Activated T-helper 2 cell treated with anti-CD3 and anti-CD28 coated beads, Interferon-gamma antibody, Interleukin-2, Interleukin-4, amounts not matched to agents 10 μg/mL and 5 μg/mL and 100 μg/mL, durations not matched to agents 14 hours and 24 hours and 36 hours (primary cell): ENCODE data around the gene APH1A. TPM values are rescaled to one million over a fixed set of nuclear protein-coding genes. Genes with fewer than 3 reads are reported as not detected.
"Not testable (repeated sequence)": the region's sequence is repeated elsewhere in the genome, so short reads cannot be mapped to it uniquely, and the experiment has no call there.

ENCODE experiments used
- DNase-seq: peaks from one replicate; pipeline ENCODE4 v3.0.0; 2021; ENCODE audit warnings: low spot score
- H3K27ac Mint-ChIP-seq: one replicate; pipeline ENCODE4 v1.8.0; 2021; ENCODE audit warnings: mixed read lengths
- H3K27me3 Mint-ChIP-seq: one replicate; pipeline ENCODE4 v1.8.0; 2021; ENCODE audit warnings: low read depth, mixed read lengths
- H3K36me3 Mint-ChIP-seq: one replicate; pipeline ENCODE4 v1.8.0; 2021; ENCODE audit warnings: low read depth, mixed read lengths
- H3K4me1 Mint-ChIP-seq: one replicate; pipeline ENCODE4 v1.8.0; 2021; ENCODE audit warnings: low read depth, mixed read lengths
- H3K4me3 Mint-ChIP-seq: one replicate; pipeline ENCODE4 v1.8.0; 2021; ENCODE audit warnings: low read depth, mild to moderate bottlenecking, moderate library complexity, mixed read lengths
- H3K9me3 Mint-ChIP-seq: one replicate; pipeline ENCODE4 v1.8.0; 2021; ENCODE audit warnings: mixed read lengths
- intact Hi-C: fragments of 100-400 bp; cut with micrococcal nuclease; formaldehyde crosslinking; loops from one replicate; pipeline ENCODE4 v1.15.1; 2023
- total RNA-seq: library from RNA; stranded (reverse); gene quantifications from 2 replicates; pipeline ENCODE4 v1.2.3, GENCODE V29; 2022

The APH1A gene
- total RNA-seq, 1 donor from 2014 or later = 103 TPM

GRCh38 chr1:150224983-150225382, 43.8 kb downstream of the APH1A start:
- no peaks in the 10 kb centered on the region for H3K27me3 Mint-ChIP-seq

GRCh38 chr1:150221552-150221951, 47.3 kb downstream of the APH1A start:
- intact Hi-C loops = no loop called here
- no peaks in the 10 kb centered on the region for H3K27me3 Mint-ChIP-seq
- H3K4me1 Mint-ChIP-seq = peaks cover 6% of the 10 kb centered on the region
- no peak overlapping the region for H3K4me3 Mint-ChIP-seq
- DNase-seq = no peak
- H3K27ac Mint-ChIP-seq = no peak overlapping the region
- H3K36me3 Mint-ChIP-seq = peaks cover 62% of the 10 kb centered on the region
- no peaks in the 10 kb centered on the region for H3K9me3 Mint-ChIP-seq

More at GRCh38 chr1:150224983-150225382, 43.8 kb downstream of the APH1A start:
- Mint-ChIP-seq H3K9me3 (no peaks in the 10 kb centered on the region), H3K27ac (no peak overlapping the region), H3K4me1 (peaks cover 10% of the 10 kb centered on the region), H3K36me3 (peaks cover 70% of the 10 kb centered on the region), H3K4me3 (no peak overlapping the region)
- no peak for DNase-seq
- intact Hi-C loops = no loop called here

DNA sequence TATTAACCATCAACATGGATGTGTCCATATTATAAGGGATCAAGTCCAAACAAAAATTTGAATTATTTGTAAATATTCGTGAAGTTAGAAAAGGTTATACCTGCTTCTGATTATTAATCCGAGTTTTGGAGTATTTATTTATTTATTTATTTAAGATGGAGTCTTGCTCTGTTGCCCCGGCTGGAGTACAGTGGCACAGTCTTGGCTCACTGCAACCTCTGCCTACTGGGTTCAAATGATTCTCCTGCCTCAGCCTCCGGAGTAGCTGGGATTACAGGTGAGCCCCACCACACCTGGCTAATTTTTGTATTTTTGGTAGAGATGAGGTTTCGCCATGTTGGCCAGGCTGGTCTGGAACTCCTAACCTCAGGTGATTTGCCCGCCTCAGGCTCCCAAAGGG, 53.0 kb downstream of the APH1A start:
- intact Hi-C loops, H3K27me3 Mint-ChIP-seq, H3K9me3 Mint-ChIP-seq: not testable (repeated sequence)

More for the DNA sequence above, 53.0 kb downstream of the APH1A start:
- not testable (repeated sequence) for H3K27ac Mint-ChIP-seq, H3K4me3 Mint-ChIP-seq, DNase-seq
- H3K4me1 Mint-ChIP-seq = peaks cover 17% of the 10 kb centered on the region
- H3K36me3 Mint-ChIP-seq = peaks cover 26% of the 10 kb centered on the region

Other genes starting within 250 kb of the APH1A start
- 21.9 TPM in 2 replicates for gene VPS45, start 201.2 kb downstream of the APH1A start, total RNA-seq
- 29.3 and 31.2 TPM in 2 replicates for gene PLEKHO1, start 119.1 kb downstream of the APH1A start, total RNA-seq
- 195 and 198 TPM in 2 replicates for gene ANP32E, start 32.9 kb downstream of the APH1A start, total RNA-seq
- not detected in 2 replicates for gene CA14, start 11.2 kb downstream of the APH1A start, total RNA-seq
- 0.39 and 0.98 TPM in 2 replicates for gene C1orf54, start 3.8 kb upstream of the APH1A start, total RNA-seq
- gene CIART, start 13.5 kb upstream of the APH1A start, total RNA-seq = 4.2 TPM in 2 replicates
- gene MRPS21, start 24.8 kb upstream of the APH1A start, total RNA-seq = 80.7 and 83.4 TPM in 2 replicates
- 77.9 and 85.2 TPM in 2 replicates for gene PRPF3, start 52.5 kb upstream of the APH1A start, total RNA-seq
- gene RPRD2, start 95.1 kb upstream of the APH1A start, total RNA-seq = 21.9 and 22.8 TPM in 2 replicates
- 66.2 and 69.8 TPM in 2 replicates for gene TARS2, start 218.4 kb upstream of the APH1A start, total RNA-seq
- gene ECM1, start 239.1 kb upstream of the APH1A start, total RNA-seq = 1.6 and 1.8 TPM in 2 replicates
- 0.37 and 1.9 TPM in 2 replicates for gene FALEC, start 246.7 kb upstream of the APH1A start, total RNA-seq